GM19035 (cell line): ENCODE results near the gene AADAT.
A peak's percentile ranks its signal among the peaks of the same experiment; 100 is the strongest.
"Not testable (repeated sequence)": the region's sequence is repeated elsewhere in the genome, so short reads cannot be mapped to it uniquely, and the experiment has no call there.

Experiments
- ATAC-seq: cut with Tn5 transposase; IDR thresholded peaks from one replicate; pipeline ENCODE4 v1.9.1; 2021; ENCODE audit not compliant: unreplicated experiment

AADAT gene

DNA sequence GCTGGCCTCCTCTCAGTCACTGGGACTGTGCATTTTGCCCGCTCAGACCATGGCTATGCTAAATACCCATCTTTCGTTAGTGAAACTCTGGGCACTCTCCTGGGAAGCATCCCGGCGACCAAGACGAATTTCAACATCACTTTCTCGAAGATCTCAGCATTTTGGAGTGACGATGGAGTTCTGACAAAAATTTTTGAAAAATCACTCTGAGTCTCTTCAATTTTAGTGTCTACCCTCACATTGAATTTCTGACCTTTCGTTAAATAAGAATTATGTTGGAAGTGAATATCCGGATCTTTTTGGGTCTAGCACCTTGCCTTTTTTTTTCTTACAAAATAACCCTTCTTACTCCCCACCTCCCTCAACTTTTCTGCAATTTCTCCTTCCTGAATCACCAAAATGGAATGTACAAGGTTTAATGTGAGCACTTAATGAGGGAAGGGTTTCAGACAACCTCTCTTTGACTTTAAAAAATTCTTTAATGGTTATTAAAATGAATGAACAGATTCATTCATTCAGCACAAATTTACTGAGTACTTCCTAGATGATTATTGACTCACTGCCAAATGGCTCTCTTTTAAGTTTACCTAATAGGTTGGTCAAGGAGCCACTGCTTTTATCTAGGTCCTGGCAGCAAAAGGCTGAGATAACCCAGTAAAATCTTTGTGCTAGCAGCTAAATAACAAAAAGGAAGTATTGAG lies 746 bp upstream of the AADAT start:
- ATAC-seq: no peak

DNA sequence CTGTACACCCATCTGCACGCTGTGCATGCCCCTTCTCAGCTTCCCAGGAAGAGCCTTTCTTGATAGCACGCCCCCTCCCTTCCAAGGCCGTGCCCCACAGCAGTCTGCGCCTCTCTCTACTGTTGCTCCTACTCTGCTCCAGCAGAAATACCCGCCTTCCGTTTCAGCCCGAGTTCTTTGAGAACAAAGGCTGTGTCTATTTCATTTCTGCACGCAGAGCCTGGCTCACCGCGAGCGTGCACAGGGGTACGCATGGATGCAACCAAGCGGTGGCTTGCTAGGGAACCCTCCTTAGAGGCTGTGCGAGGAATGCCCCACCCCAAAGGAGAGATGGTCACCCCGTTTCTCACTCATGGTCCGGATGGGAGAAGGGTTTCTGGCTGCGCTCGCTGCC lies 485 bp downstream of the AADAT start:
- ATAC-seq: peak; percentile 13

DNA sequence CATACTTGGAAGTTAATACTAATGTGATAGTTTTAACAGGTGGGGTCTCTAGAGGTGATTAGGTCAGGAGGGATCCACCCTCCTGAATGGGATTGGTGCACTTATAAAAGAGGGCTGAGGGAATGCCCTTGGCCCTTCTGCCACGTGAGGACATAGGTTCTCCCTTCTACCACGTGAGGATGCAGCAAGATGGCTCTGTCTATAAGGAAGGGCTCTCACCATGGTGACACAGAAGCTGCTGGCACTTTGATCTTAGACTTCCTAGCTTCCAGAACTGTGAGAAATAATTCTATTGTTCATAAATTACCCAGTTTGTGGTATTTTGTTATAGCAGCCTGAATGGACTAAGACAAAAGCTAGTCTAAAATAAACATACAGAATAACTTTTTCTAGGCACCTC lies 1.0 kb downstream of the AADAT start:
- no peak for ATAC-seq

DNA sequence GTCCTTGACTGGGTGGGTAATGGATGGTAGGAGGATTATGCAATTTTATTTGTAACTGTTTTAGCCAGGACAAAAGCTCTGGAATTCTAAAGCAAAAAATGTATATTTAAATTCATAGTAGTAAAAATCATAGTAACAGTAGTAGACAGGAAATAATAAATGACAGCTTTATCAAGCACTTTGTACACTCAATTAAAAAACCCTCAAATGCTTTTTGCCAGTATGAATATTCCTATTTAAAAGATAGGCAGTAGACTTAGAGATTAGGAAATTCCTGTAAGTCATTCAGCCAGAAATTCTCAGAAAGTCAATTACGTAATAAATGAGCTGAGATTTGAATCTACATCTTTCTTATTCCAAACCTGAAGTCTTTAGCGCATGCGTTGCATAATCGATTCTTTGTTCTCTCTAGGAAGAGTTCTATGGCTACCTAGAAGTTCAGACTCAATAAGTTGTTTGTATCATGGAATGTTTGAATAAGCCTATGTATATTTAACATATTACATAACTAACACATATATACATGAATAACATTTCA lies 2.5 kb downstream of the AADAT start:
- no peak for ATAC-seq

DNA sequence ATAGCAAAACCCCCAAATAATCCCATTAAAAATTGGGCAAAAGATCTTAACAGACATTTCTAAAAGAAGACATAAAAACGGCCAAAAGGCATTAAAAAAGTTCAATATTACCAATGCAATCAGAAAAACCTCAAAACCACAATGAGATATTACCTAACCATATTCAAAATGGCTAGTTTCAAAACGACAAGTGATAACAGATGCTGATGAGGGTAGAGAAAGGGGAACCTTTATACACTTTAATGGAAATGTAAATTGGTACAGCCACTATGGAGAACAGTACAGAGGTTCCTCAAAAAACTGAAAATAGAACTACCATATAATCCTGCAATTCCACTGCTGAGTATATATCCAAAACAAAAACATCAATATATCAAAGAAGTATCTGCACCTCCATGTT lies 6.2 kb downstream of the AADAT start:
- ATAC-seq: no peak

DNA sequence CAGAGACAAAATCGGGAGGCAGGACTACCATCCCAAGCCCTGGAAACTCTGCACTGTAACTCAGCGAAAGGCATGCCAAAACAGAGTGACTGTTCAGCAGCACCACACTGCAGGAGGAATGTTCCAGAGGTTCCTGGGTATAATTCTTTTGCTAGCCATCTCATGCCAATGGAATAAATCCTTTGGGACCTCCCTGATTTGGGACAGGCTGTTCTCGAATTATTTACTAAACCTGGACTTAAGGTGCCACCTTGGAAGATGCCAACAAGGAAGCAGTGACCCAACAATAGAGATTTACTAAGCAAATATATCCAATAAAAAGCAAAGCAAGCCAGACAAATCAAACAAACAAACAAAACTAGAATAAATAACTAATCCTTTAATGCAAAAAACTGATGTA lies 9.3 kb downstream of the AADAT start:
- no peak for ATAC-seq

DNA sequence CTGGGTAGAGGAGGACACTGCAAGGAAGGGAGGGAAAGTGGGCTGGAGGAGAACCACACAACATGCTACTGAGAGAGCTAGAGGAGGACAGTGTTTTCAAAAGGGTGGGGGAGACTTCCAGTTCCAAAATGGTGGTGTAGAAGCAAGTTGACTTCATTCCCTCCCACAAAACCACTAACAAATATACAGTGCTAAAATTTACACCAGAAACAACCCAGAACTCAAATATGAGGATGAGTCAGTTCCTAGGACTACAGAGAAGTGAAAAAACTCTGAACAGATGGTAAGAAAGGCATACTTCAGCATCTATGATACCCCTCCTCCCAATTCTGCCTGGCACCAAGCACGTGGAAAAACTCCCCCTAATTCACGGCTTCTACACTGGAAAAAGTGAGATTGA lies 9.8 kb downstream of the AADAT start:
- no peak for ATAC-seq

DNA sequence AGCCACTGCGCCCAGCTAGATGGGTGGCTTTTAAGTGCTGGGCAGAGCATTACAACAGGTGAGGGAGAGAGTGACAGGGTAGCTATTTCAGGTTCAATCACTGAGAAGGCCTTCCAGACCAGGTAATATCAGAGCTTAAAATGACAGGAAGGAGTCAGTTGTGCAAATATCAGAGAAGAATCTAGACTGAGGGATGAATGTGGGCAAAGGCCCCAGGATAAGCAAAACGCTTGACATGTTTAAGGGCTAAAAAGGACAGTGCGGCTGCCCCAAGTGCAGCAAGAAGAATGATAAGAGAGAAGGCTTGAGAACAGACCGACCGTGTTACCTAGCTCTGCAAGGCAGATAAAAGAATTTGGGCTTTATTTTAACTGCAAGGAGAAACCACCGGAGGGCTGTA lies 18.6 kb downstream of the AADAT start:
- ATAC-seq: no peak

DNA sequence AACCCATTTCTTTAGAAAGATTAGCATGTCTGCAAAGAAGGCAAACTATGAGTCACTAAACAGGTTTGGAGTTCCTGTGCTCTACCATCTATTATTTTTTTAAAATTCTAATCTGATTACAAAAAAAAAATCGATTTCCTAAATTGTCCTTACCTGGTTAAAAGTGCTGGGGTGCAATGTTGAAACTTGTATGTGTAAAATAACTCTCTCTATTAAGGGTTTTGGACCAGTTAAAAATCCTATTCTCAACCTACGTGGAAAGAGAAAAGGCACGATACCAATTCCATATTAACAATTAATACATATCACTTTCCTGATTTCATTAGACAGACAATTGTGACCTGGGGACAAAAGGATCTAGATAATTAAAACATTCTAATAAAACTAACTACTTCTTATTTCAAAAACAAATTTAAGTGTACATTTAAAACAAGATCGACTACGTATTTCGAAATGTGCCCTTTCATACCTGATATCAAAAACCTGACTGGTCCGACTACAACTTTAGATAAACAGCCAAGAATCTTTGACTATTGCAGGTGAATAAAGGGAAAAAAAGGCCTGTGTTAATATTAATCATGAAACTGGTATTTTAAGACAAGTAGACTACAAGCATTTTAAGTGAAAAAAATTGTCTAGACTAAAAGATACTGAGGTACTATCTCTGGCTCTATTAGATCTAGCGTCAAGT lies 21.2 kb downstream of the AADAT start:
- ATAC-seq: no peak

DNA sequence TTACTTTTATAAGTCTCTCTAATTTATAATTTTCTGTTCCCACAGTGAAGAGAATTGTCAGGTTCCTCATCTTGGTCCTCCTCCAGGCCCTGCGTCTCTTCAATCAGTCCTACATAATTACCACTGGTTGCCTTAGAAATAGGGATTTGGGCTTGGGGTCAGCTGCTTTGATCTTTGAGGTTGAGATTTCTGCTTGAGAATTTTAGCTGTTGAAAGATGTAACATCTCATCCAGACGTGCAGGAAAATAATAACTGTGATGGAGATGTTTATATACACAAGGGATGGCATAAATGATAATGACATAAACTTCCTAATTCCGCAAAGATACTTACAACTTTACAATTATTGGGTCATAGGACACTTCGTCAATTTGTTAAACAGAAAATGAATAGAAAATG lies 30.3 kb downstream of the AADAT start:
- no peak for ATAC-seq

DNA sequence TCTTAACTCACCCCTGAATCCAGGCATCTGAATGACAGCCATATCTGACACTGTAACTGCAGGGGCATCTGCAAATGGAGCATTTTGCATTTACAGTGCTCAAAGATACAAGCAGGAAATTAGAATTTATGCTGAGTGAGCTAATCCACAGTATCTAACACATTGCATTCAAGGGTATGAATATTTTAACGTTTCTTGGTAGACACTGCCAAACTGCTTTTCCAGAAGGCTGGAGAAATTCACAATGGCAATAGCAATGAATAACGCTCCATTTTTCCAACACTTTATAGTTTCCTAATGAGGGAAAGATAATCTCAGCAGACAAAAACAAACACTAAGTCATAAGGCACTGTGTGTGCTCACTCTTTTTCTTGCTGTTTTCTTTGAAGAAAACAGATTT lies 30.9 kb downstream of the AADAT start:
- no peak for ATAC-seq

DNA sequence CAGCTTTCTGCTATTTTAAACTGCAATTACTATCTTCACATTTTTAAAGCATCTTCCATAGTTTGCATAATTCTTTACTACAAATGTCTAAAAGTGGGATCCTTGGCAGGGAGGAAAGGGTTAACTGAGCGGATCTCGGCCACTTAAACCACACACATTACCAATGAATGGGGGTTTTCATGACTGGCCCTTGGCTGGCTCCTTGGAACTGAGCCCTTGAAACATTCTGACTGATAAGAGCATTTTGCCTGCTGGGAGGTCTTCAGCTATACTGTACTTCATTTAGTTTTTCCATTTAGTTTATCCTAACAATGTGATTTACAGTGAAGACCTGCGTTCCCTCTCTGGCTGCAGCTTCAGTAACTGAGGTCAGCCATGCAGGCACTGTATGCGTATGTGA lies 31.9 kb downstream of the AADAT start:
- ATAC-seq: no peak

DNA sequence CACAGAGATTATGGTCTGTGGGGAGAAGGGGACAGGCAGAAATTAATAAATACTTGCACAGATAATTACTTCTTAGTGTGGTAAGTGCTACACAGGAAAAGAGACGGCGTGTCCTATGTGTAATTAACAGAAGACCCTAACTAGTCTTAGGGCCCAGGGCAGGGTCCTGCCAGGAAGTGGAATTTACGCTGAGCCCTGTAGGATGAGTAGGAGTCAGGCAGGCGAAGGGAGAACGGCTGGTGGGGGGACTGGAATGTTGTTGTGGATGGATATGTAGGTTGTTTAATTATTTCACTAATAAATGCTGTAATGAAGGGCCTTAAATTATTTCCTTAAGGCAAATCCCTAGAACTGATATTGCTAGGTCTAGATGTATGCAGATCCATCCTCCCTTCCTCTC lies 36.8 kb downstream of the AADAT start:
- no peak for ATAC-seq

DNA sequence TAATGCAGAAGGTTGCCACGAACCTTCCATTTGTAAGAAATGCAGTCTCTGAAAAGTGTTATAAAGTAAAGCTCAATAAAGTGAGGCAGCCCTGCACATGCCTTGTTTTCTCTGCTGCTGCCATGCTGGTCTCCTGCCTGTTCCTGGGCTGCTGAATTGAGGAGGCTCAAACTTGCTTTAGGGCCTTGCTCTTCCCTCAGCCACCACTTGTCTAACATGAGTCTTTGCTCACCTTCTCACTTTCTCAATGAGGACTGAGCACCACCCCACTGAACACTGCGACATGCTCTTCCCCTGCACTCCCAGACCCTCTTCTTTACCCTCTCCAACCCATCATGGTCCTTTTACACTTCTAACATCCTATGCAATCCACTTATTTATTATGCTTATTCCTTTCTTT lies 38.4 kb downstream of the AADAT start:
- ATAC-seq: no peak

DNA sequence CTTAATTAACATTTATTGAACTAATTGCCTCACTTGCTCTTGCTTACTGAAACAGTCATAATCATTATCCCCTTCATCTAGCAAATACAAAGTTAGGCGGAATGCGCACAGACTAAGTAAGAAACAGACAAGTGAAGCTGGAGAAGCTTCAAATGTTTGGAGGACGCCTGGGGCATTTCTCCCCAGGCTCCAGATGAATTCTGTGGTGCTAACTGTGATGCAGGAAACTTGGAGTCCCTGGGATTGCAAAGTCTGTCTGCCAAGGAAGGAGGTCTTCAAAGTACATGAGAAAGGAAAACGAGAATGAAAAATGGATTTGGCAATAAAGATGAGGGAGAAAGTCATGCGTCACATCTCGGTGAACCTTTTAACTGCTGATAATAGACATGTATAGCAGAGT lies 40.0 kb downstream of the AADAT start:
- ATAC-seq: no peak

DNA sequence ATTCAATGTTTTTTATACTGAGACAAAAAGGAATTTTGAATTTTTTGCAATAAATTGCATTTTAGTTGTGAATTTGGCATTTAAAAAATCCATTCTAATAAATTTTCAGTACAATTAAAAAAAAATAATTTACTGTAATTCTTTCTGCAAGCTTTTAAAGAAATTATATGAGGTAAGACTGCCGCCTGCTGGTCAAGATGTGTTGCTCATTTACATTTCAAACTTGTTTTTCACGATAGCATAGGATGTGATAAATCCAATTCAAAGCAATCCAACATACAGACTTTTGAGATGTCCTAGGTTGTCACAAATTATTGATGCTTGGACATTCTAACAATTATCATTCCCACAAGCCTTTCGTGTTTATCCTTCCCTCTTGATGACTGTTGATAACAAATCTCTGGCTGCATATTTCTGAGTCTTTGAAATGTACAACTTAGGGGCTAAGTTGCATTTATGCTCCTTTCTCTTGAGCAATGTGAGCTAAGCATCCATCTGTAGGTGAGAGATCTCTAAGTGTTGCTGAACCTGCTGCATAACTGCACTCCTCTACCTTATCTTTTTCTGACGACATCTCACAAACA lies 41.9 kb downstream of the AADAT start:
- no peak for ATAC-seq

DNA sequence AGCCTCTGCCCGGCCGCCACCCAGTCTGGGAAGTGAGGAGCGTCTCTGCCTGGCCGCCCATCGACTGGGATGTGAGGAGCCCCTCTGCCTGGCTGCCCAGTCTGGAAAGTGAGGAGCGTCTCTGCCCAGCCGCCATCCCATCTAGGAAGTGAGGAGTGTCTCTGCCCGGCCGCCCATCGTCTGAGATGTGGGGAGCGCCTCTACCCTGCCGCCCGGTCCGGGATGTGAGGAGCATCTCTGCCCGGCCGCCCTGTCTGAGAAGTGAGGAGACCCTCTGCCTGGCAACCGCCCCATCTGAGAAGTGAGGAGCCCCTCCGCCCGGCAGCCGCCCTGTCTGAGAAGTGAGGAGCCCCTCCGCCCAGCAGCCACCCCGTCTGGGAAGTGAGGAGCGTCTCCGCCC lies 43.6 kb downstream of the AADAT start:
- ATAC-seq: not testable (repeated sequence)

DNA sequence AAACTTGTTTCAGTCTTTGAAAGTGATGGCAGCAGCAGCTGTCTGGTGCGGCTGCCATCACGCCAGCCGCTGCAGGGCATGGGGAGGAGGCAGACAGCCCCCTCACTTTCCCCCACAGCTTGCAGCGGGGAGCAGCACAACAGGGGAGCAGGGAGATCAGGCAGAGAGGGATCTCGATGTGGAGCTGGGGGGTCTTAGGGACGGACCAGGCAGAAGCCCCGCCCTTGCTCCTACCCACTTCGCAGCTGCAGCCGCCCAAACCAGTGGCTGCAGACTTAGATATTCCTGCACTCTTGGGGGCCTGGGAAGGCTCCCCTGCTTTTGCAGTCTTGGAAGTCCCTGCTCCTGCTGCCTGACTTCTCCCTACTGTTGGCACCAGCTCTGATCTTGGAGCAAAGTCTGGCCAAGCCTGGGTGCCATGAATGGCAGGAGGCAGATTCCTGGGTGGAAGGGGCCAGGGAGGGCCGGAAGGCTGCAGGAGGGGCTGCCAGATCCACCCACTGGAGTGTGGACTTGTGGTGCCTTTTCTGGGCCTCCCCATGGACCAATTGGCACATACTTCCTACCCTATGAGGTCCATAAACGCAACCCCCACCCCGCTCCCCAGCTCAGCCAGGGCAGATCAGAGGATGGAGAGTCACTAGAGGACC lies 49.6 kb downstream of the AADAT start:
- no peak for ATAC-seq

DNA sequence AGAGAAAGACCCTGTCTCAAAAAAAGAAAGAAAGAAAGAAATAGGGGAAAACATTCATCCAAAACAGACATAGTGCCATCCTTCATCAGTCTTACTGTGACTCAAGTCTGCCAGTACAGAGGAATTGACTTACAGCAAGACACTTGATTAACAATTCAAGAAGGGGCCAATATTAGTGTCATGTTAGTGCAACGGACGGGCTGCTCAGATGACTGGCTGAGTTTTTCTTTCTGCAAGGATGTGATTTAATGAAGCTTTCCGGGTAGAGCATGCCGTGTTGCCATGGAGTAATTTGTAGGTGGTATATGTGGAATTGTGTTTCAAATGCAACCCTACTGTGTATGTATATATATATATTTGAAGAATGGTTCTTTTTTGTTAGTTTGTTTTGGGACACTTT lies 51.0 kb downstream of the AADAT start:
- ATAC-seq: no peak

DNA sequence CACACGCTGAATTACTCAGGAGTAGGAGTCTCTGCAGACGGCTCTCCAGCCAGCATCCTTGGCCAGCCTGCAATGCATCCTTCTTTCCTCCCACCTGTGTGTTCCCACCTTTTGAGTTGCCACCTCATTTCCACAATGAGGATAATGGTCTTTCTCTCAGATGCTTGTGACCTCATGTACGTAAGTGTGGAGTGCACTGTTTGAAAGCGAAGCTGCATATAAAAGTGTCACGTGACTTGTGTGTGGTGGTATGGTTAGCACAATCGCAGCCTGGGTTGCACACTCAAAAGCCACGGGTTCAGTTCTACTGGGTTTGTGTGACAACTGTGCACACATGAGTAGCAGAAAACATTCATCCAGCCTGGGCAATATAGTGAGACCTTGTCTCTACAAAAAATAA lies 51.5 kb downstream of the AADAT start:
- no peak for ATAC-seq

DNA sequence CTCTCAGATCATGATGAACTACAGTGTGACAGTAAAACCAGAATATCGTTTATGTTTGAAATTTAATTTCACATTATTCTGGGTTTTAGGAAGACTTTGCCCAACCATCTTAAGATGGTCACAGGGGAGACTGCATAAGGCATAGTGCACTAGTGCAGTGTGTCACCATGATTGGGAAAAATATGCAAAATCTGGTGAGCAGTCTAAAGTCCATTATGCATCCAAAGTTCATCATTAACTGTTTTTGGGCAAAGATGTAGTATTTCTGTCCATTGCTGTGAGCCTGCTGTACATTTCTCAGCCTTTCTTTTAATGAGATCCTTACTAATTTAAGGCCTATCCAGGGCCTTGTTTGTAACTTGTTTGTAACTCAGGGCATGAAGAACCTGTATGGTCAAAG lies 52.3 kb downstream of the AADAT start:
- no peak for ATAC-seq

DNA sequence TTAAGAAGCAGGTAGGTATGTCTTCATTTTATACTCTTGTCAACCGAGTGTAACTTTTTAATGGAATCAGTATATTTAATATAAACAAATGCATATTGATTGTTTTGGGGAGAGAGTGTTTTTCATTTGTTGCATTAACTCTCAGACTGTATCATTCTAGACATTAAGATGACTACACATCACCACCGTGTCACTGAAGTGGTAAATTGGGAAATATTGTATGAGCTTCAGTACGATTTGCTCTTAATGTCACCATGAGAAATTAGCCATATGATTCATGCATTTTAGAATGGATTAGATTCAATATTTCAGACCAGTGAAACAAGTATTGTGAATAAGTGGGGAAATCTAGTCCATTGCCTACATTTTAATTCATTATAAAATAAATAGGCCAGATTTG lies 53.9 kb downstream of the AADAT start:
- no peak for ATAC-seq
